RWPE2 (cell line): Measurements from ENCODE around the gene TMEM131.

Source experiments
- ATAC-seq: fragments of 200-7000 bp; cut with Tn5 transposase; 3 replicates; pipeline ENCODE4 v1.9.1; 2021; ENCODE audit warnings: low read depth
- DNase-seq: peaks from one replicate; pipeline ENCODE4 v3.0.0-alpha.2; 2020; ENCODE audit warnings: low spot score
- H3K27ac ChIP-seq: fragments of 450-650 bp; 2 replicates; pipeline ENCODE4 v1.5.1; 2017; ENCODE audit warnings: mild to moderate bottlenecking; ENCODE audit not compliant: poor library complexity, severe bottlenecking
- H3K27me3 ChIP-seq: fragments of 250-450 bp; sonication (Bioruptor Pico); 2 replicates; pipeline ENCODE4 v1.5.1; 2021; ENCODE audit warnings: mild to moderate bottlenecking, moderate library complexity; ENCODE audit not compliant: insufficient read depth, poor library complexity, severe bottlenecking
- H3K36me3 ChIP-seq: fragments of 250-450 bp; sonication (Bioruptor Pico); 2 replicates; pipeline ENCODE4 v1.5.1; 2020; ENCODE audit warnings: low read depth, mild to moderate bottlenecking, moderate library complexity
- H3K4me1 ChIP-seq: fragments of 250-450 bp; sonication (Bioruptor Pico); 2 replicates; pipeline ENCODE4 v1.5.1; 2021; ENCODE audit warnings: mild to moderate bottlenecking, moderate library complexity; ENCODE audit not compliant: insufficient read depth, poor library complexity, severe bottlenecking
- H3K4me3 ChIP-seq: fragments of 250-450 bp; sonication (Bioruptor Pico); 2 replicates; pipeline ENCODE4 v1.5.1; 2021; ENCODE audit warnings: mild to moderate bottlenecking, moderate library complexity; ENCODE audit not compliant: severe bottlenecking
- H3K9me3 ChIP-seq: fragments of 250-450 bp; sonication (Bioruptor Pico); 2 replicates; pipeline ENCODE4 v1.5.1; 2021; ENCODE audit warnings: mild to moderate bottlenecking, moderate library complexity; ENCODE audit not compliant: severe bottlenecking
- CTCF ChIP-seq: fragments of 450-650 bp; IDR thresholded peaks from one replicate; pipeline ENCODE4 v1.5.1; 2017; ENCODE audit warnings: mild to moderate bottlenecking, moderate library complexity; ENCODE audit not compliant: poor library complexity, severe bottlenecking

The TMEM131 gene

GRCh38 chr2:97982621-97983020 lies 13.1 kb downstream of the TMEM131 start:
- Histone ChIP-seq H3K4me3 (no peak overlapping the region), H3K9me3 (peaks cover 6% of the 10 kb centered on the region), H3K27me3 (no peaks in the 10 kb centered on the region), H3K36me3 (0 out of 2 replicates have a peak, but pooled peaks cover 2% of the 10 kb centered on the region), H3K27ac (no peak overlapping the region), H3K4me1 (no peaks in the 10 kb centered on the region)
- no peak for ATAC-seq
- no peak for TF ChIP-seq CTCF
- DNase-seq = no peak

- no peak for TF ChIP-seq CTCF
- Histone ChIP-seq H3K36me3 (0 out of 2 replicates have a peak, but pooled peaks cover 2% of the 10 kb centered on the region), H3K9me3 (peaks cover 6% of the 10 kb centered on the region), H3K27me3 (no peaks in the 10 kb centered on the region), H3K27ac (no peak overlapping the region), H3K4me1 (no peaks in the 10 kb centered on the region), H3K4me3 (no peak overlapping the region)
- no peak for ATAC-seq
- DNase-seq = no peak
These were observed 13.8 kb downstream of the TMEM131 start for GRCh38 chr2:97981961-97982360.

- ATAC-seq (no peak), DNase-seq (no peak)
- Histone ChIP-seq H3K27ac (no peak overlapping the region), H3K9me3 (peaks cover 2% of the 10 kb centered on the region), H3K36me3 (peaks cover 2% of the 10 kb centered on the region; the same call in 1 of the 2 replicates), H3K27me3 (no peaks in the 10 kb centered on the region), H3K4me3 (no peak overlapping the region), H3K4me1 (no peaks in the 10 kb centered on the region)
- TF ChIP-seq CTCF = no peak
These were observed 15.8 kb downstream of the TMEM131 start for GRCh38 chr2:97979904-97980303.

- Histone ChIP-seq H3K36me3 (no peaks in the 10 kb centered on the region; the same call in 1 of the 2 replicates), H3K27me3 (no peaks in the 10 kb centered on the region), H3K4me1 (no peaks in the 10 kb centered on the region), H3K4me3 (no peak overlapping the region), H3K27ac (no peak overlapping the region), H3K9me3 (no peaks in the 10 kb centered on the region)
- ATAC-seq (no peak), DNase-seq (no peak)
- no peak for TF ChIP-seq CTCF
These were observed 21.3 kb downstream of the TMEM131 start for GRCh38 chr2:97974471-97974870.

GRCh38 chr2:97970293-97971060 lies 25.3 kb downstream of the TMEM131 start:
- Histone ChIP-seq H3K27me3 (no peaks in the 10 kb centered on the region), H3K4me3 (no peak overlapping the region), H3K36me3 (no peaks in the 10 kb centered on the region; the same call in 1 of the 2 replicates), H3K27ac (no peak overlapping the region), H3K4me1 (peaks cover 6% of the 10 kb centered on the region), H3K9me3 (no peaks in the 10 kb centered on the region)
- ATAC-seq (no peak), DNase-seq (no peak)
- no peak for TF ChIP-seq CTCF
